GM12878 (cell line): ENCODE measurements around the gene ZNF827. TPM values are rescaled to one million over a fixed set of nuclear protein-coding genes. Genes with fewer than 3 reads are reported as not detected.
A peak's percentile ranks its signal among the peaks of the same experiment; 100 is the strongest.

Experiments
- ATAC-seq: fragments of 200-7000 bp; cut with Tn5 transposase; 3 replicates; pipeline ENCODE4 v1.9.1; 2020; ENCODE audit warnings: mild to moderate bottlenecking, moderate library complexity
- BruUV-seq: library from RNA; stranded (reverse); fragments of 400-500 nt; replicated peaks from 2 replicates; lab custom pipeline; 2021; lab: Mats Ljungman, UMichigan
- CTCF ChIA-PET: fragments of 300-600 bp; sonication (Branson Sonifier 250); formaldehyde crosslinking; extraction: SDS; loops from one replicate; lab custom pipeline; 2021; ENCODE audit warnings: inconsistent platforms; lab: Yijun Ruan, JAX
- POLR2A ChIA-PET: fragments of 350-600 bp; formaldehyde crosslinking; extraction: SDS; loops from one replicate; lab custom pipeline; 2021; ENCODE audit warnings: inconsistent platforms; lab: Charles Lee
- RAD21 ChIA-PET: fragments of 300-600 bp; sonication (Branson Sonifier 250); formaldehyde crosslinking; loops from one replicate; lab custom pipeline; 2023; ENCODE audit warnings: antibody characterized with exemption; ENCODE audit not compliant: unreplicated experiment; lab: Charles Lee
- SMC1A ChIA-PET: fragments of 300-600 bp; sonication (Branson Sonifier 250); formaldehyde crosslinking; loops from one replicate; lab custom pipeline; 2023; ENCODE audit not compliant: unreplicated experiment, uncharacterized antibody; lab: Charles Lee
- DNase-seq: peaks from one replicate; pipeline ENCODE4 v3.0.0-alpha.2; 2011; ENCODE audit warnings: low read depth, low spot score
- FAIRE-seq: peaks from 3 replicates; lab custom pipeline; 2011; peaks lifted over from hg19 to GRCh38; lab: Jason Lieb, UNC
- H2AFZ ChIP-seq: 2 replicates; pipeline ENCODE4 v1.6.0; 2011; ENCODE audit warnings: low read depth, low read length, control low read depth; ENCODE audit not compliant: control insufficient read depth
- H3K27ac ChIP-seq: 2 replicates; pipeline ENCODE4 v1.5.1; 2011; ENCODE audit warnings: control low read depth; ENCODE audit not compliant: control insufficient read depth, insufficient read depth
- H3K27me3 ChIP-seq, 2 experiments: replicated peaks in 1 of 2; 2 replicates each; pipeline versions ENCODE4 v1.6.0 to v1.6.1; 2011; ENCODE audit warnings: low read length in 1 of 2; ENCODE audit not compliant: control insufficient read depth in 2 of 2, insufficient read depth in 2 of 2
- H3K36me3 ChIP-seq, 2 experiments: 2 replicates each; pipeline ENCODE4 v1.5.1; 2011; ENCODE audit warnings: low read length in 1 of 2; ENCODE audit not compliant: control insufficient read depth in 2 of 2, insufficient read depth in 2 of 2
- H3K4me1 ChIP-seq: 2 replicates; pipeline ENCODE4 v1.6.1; 2011; ENCODE audit warnings: mild to moderate bottlenecking, low read length, moderate library complexity, mixed read lengths; ENCODE audit not compliant: control insufficient read depth, insufficient read depth
- H3K4me2 ChIP-seq: 2 replicates; pipeline ENCODE4 v1.6.0; 2011; ENCODE audit warnings: control low read depth; ENCODE audit not compliant: control insufficient read depth, insufficient read depth
- H3K4me3 ChIP-seq: fragments of 200-600 bp; sonication (generic); 2 replicates; pipeline ENCODE4 v1.5.1; 2016
- H3K79me2 ChIP-seq: 2 replicates; pipeline ENCODE4 v1.6.0; 2011; ENCODE audit warnings: low read length; ENCODE audit not compliant: control insufficient read depth, insufficient read depth
- H3K9ac ChIP-seq: 2 replicates; pipeline ENCODE4 v1.8.0; 2011; ENCODE audit warnings: low read length, control low read depth, mixed read lengths; ENCODE audit not compliant: control insufficient read depth, insufficient read depth
- H3K9me3 ChIP-seq: replicated peaks from 3 replicates; pipeline ENCODE4 v1.5.1; 2011; ENCODE audit warnings: mild to moderate bottlenecking, low read length; ENCODE audit not compliant: control insufficient read depth, insufficient read depth
- H4K20me1 ChIP-seq: 2 replicates; pipeline ENCODE4 v1.6.0; 2011; ENCODE audit not compliant: control insufficient read depth, insufficient read depth
- USF2 ChIP-seq: IDR thresholded peaks from 2 replicates; pipeline ENCODE4 v1.6.1; 2011; ENCODE audit warnings: low read depth, low read length, improper control_type of control experiment, borderline replicate concordance
- WGBS: methylation state at CpG from one replicate; pipeline ENCODE4 v1.1.6; 2016; ENCODE audit warnings: low lambda C conversion rate; ENCODE audit not compliant: insufficient replicate concordance, insufficient coverage; ENCODE audit errors: missing lambda C conversion rate; 5-methylcytosine and 5-hydroxymethylcytosine counted together
- in situ Hi-C: fragments of 300-500 bp; cut with MboI; formaldehyde crosslinking; loops from 9 replicates; pipeline ENCODE4 v1.14.3; 2018; ENCODE audit warnings: mixed read lengths
- intact Hi-C: fragments of 100-400 bp; cut with micrococcal nuclease; formaldehyde crosslinking; loops from one replicate; pipeline ENCODE4 v1.14.2; 2022; ENCODE audit not compliant: unreplicated experiment
- polyA plus RNA-seq, 11 experiments: library from polyadenylated mRNA; depleted of rRNA in 4 of 11; unstranded in 6 of 11; stranded (reverse) in 5 of 11; fragments of >200 nt; fragmentation: Nextera tagmentation in 4 of 11; fragmentation: Illumina TruSeq in 1 of 11; extraction: Ambion mirVana in 4 of 11; extraction: Trizol in 1 of 11; gene quantifications; 1 replicate in 1 of 11; 2 replicates in 10 of 11; pipeline versions ENCODE4 v1.2.1 to v1.2.3, GENCODE V29; 2011 to 2016; ENCODE audit warnings: inconsistent platforms in 2 of 11, missing spikeins in 2 of 11, low read depth in 1 of 11
- small RNA-seq: library from RNA; depleted of rRNA; stranded (forward); fragments of <200 nt; gene quantifications from one replicate; pipeline ENCODE3, GENCODE V24; 2014
- total RNA-seq, 4 experiments: library from RNA; depleted of rRNA in 3 of 4; stranded (reverse); fragments of >200 nt in 3 of 4; fragmentation: Illumina TruSeq in 1 of 4; extraction: Trizol in 1 of 4; gene quantifications; 2 replicates each; pipeline versions ENCODE4 v1.2.1 to v1.2.3, GENCODE V29; 2013 to 2021
- TF ChIP-seq, protein P1 (sequence below): IDR thresholded peaks from 2 replicates; pipeline ENCODE4 v1.6.1; 2011; ENCODE audit warnings: borderline replicate concordance, low read depth, mild to moderate bottlenecking, moderate library complexity, mixed read lengths, low read length; ENCODE audit not compliant: insufficient read depth; ENCODE audit errors: extremely low read length

Gene ZNF827
- total and polyA plus RNA-seq, 10 of the 15 experiments (the other 5 are each of a cell fraction or from before 2014, with no cell fraction given): 3.8 to 31.5 (median 13.6) TPM

DNA sequence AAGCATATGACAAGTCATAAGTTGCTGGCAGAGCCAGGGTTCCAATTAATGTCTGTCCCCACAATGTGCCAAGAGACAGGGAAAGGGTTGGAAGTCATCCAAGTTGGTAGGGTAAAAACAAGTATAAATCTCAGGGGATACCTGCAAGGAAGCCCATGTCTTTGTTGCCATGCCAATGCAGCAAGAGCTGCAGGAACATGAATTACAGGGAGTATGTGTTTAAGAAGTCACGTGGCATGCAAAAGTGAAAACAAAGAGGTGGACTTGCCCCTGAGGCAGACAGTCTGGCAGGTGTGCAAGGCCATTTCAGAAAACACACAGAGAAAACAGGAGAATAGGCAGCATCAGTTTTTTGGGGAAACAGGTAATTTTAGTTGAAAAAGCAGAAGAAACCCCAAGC lies 229.3 kb downstream of the ZNF827 start:
- ChIA-PET CTCF (no interaction called here), RAD21 (interaction anchor here (1.5 kb wide), 1 partner anchor 11 kb away, joined by 3 read pairs; no protein-coding TSS in a partner anchor), POLR2A (no interaction called here)
- no peaks in the 10 kb centered on the region; a peak in 2 of 4 replicates for H3K27me3 ChIP-seq
- no peaks in the 10 kb centered on the region for H3K4me1 ChIP-seq
- DNase-seq: no peak
- peak overlapping the region; percentile 17; the same call in 1 of the 2 replicates for H2AFZ ChIP-seq
- WGBS: 91% methylated on average over 1 of the region's 1 CpG
- no peak for FAIRE-seq
- no peaks in the 10 kb centered on the region for H3K79me2 ChIP-seq
- BruUV-seq: no TSS peak
- H3K4me2 ChIP-seq: no peak overlapping the region
- no peaks in the 10 kb centered on the region for H4K20me1 ChIP-seq
- no peaks in the 10 kb centered on the region for H3K36me3 ChIP-seq
- H3K27ac ChIP-seq: no peak overlapping the region
- H3K9ac ChIP-seq: no peak overlapping the region
- ATAC-seq: no peak
- in situ Hi-C loops: no loop called here
- TF ChIP-seq USF2: no peak
- TF ChIP-seq, protein P1, sequence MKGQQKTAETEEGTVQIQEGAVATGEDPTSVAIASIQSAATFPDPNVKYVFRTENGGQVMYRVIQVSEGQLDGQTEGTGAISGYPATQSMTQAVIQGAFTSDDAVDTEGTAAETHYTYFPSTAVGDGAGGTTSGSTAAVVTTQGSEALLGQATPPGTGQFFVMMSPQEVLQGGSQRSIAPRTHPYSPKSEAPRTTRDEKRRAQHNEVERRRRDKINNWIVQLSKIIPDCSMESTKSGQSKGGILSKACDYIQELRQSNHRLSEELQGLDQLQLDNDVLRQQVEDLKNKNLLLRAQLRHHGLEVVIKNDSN: peak; percentile 14
- TF ChIP-seq, all 136 proteins: peak for 1
- SMC1A ChIA-PET: interaction anchor here (1.5 kb wide), 1 partner anchor 19 kb away, joined by 3 read pairs; no protein-coding TSS in a partner anchor
- H3K9me3 ChIP-seq: no peaks in the 10 kb centered on the region; the same call in 2 of the 3 replicates
- intact Hi-C loops: no loop called here
- H3K4me3 ChIP-seq: no peak overlapping the region

Small RNAs within 50 kb of the gene (small RNA-seq; reads per million reads assigned to genes)
- not detected for gene RF00019

Other genes starting within 250 kb of the ZNF827 start
- 106 and 110 TPM in 2 replicates for gene LSM6, start 236.9 kb upstream of the ZNF827 start, total RNA-seq (2014; rRNA removed)
- 252 and 277 TPM in 2 replicates for gene LSM6, start 236.9 kb upstream of the ZNF827 start, total RNA-seq (2014; rRNA removed; fragmentation: Illumina TruSeq; extraction: Trizol)
- 79.2 and 84.4 TPM in 2 replicates for gene LSM6, start 236.9 kb upstream of the ZNF827 start, total RNA-seq (2021)
- 68.0 and 112 TPM in 2 replicates for gene LSM6, start 236.9 kb upstream of the ZNF827 start, polyA plus RNA-seq (2011; rRNA removed)
- 198 and 252 TPM in 2 replicates for gene LSM6, start 236.9 kb upstream of the ZNF827 start, polyA plus RNA-seq (2014; fragmentation: Illumina TruSeq; extraction: Trizol)
- gene LSM6, start 236.9 kb upstream of the ZNF827 start, polyA plus RNA-seq (2014; fragmentation: Nextera tagmentation; extraction: Ambion mirVana): 100 to 1,000 TPM; 261 to 262 TPM
- gene LSM6, start 236.9 kb upstream of the ZNF827 start, polyA plus RNA-seq (2014; rRNA removed): 170 and 177 TPM in 2 replicates
- gene LSM6, start 236.9 kb upstream of the ZNF827 start, polyA plus RNA-seq (2016; fragmentation: Nextera tagmentation; extraction: Ambion mirVana): 100 to 1,000 TPM; 274 to 282 TPM